Stomach (tissue), 9 donors: ENCODE measurements around the gene CREB3. TPM values are rescaled to one million over a fixed set of nuclear protein-coding genes. Genes with fewer than 3 reads are reported as not detected.

Experiments
- DNase-seq, 2 donors: peaks; one replicate each; pipeline versions ENCODE4 v3.0.0 to v3.0.0-alpha.2; 2013 to 2019
- H3K27ac ChIP-seq, 5 donors: fragments of 200-600 bp in 4 of 5; sonication (generic) in 4 of 5; one replicate each; pipeline ENCODE4 v1.5.1; 2013 to 2019; ENCODE audit warnings: mild to moderate bottlenecking in 1 of 5, moderate library complexity in 1 of 5
- H3K27me3 ChIP-seq, 3 donors: fragments of 200-600 bp; sonication (generic); one replicate each; pipeline ENCODE4 v1.5.1; 2017 to 2019; ENCODE audit warnings: mixed run types in 1 of 3
- H3K36me3 ChIP-seq, 4 donors: fragments of 200-600 bp; sonication (generic); 1 replicate in 3 of 4; 2 replicates in 1 of 4; pipeline ENCODE4 v1.5.1; 2016 to 2019
- H3K4me1 ChIP-seq, 4 donors: fragments of 200-600 bp; sonication (generic); one replicate each; pipeline ENCODE4 v1.5.1; 2016 to 2019
- H3K4me3 ChIP-seq, 4 donors: fragments of 200-600 bp; sonication (generic) in 3 of 4; one replicate each; pipeline ENCODE4 v1.5.1; 2016 to 2019; ENCODE audit warnings: mild to moderate bottlenecking in 1 of 4
- H3K9me3 ChIP-seq, 4 donors: fragments of 200-600 bp; sonication (generic); one replicate each; pipeline ENCODE4 v1.5.1; 2016 to 2019
- EP300 ChIP-seq: sonication (generic); formaldehyde crosslinking; IDR thresholded peaks from one replicate; pipeline ENCODE4 v1.6.1; 2017; ENCODE audit warnings: antibody characterized with exemption
- POLR2A ChIP-seq, 4 donors: fragments of 450-650 bp; IDR thresholded peaks; one replicate each; pipeline ENCODE4 v1.6.1; 2016; ENCODE audit warnings: antibody characterized with exemption in 4 of 4, control low read depth in 2 of 4, mild to moderate bottlenecking in 1 of 4, moderate library complexity in 1 of 4
- POLR2AphosphoS5 ChIP-seq, 3 donors: sonication (generic); formaldehyde crosslinking; IDR thresholded peaks; one replicate each; pipeline ENCODE4 v1.6.1; 2016; ENCODE audit warnings: antibody characterized with exemption in 3 of 3
- WGBS, 5 donors: extraction: QIAGEN DNeasy Blood & Tissue Kit in 3 of 5; methylation state at CpG; one replicate each; pipeline versions ENCODE4 v1.1.5 to v1.1.7; 2013 to 2018; 5-methylcytosine and 5-hydroxymethylcytosine counted together
- intact Hi-C: fragments of 100-400 bp; cut with DNase I; formaldehyde crosslinking; loops from one replicate; pipeline ENCODE4 v1.15.1; 2023; ENCODE audit warnings: low total_unique reads
- polyA plus RNA-seq, 3 donors: library from polyadenylated mRNA; stranded (reverse); fragments of 200-250 nt; gene quantifications; one replicate each; pipeline ENCODE4 v1.2.3, GENCODE V29; 2013
- total RNA-seq, 5 donors: library from RNA; depleted of rRNA; stranded (reverse); fragments of >200 nt; gene quantifications; one replicate each; pipeline versions ENCODE4 v1.1.0 to v1.2.3, GENCODE V29; 2014 to 2016
- TF ChIP-seq, protein P1 (sequence below), 7 experiments: fragments of 450-650 bp in 4 of 7; fragments of 200-600 bp in 3 of 7; sonication (generic) in 3 of 7; IDR thresholded peaks; one replicate each; pipeline ENCODE4 v1.5.1; 2016 to 2019; ENCODE audit warnings: antibody characterized with exemption in 7 of 7, control low read depth in 2 of 7, mild to moderate bottlenecking in 1 of 7
- donor health status: healthy with polysubstance abuse.
- donor health status: Bipolar disorder and iron deficiency.
- donor health status: healthy.

The CREB3 gene
- total and polyA plus RNA-seq, 8 donors, result 29.4 to 84.0 (median 39.2) TPM

DNA sequence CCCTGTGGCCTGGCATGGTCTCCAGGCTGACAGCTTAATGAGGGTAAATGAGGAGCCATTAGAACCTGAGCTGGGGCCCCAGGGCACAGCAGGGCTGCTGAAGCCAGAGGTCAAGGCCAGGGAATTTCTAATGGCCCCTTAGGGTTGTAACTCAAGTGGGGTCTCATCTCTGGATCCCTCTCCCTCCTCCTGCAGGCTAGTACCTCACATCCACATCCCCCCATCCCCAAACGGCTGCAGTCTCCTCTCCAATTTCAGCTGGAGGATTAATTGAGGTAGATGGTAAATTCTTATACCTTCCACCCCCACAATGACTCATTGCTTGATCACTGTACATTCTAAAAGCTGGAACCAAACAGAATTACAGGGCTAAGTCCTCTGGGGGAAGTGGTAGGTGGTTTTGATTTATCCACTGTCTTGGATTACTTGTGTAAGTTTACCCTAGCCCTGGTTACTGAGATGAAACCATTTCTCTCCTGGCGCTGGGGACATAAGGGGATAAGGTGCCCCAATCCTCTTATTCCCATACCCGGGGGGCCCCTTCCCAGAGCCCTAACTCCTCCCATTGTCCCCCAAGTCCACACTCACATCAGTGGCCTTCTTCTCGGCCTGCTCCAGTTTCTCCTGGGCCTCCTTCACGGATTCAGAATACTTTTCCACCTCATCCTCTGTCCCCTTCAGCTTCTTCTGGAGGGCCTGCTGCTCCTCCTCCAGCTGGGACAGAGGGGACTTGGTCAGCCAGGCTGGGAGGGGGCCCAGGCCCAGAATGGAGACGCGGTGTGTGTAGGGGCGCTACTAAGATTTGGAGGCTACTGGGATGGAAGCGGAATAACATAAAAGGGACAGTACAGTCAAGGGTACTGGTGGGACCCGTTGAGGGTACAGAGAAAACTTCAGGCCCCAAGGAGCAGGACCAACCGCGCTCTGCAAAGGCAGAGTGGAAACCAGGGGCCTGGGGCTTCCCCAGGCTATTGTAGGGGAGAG, 43.6 kb upstream of the CREB3 start:
- TF ChIP-seq EP300, result no peak
- TF ChIP-seq POLR2AphosphoS5 (IDR thresholded peaks at IDR 0.05), result no peak
- TF ChIP-seq, protein P1, sequence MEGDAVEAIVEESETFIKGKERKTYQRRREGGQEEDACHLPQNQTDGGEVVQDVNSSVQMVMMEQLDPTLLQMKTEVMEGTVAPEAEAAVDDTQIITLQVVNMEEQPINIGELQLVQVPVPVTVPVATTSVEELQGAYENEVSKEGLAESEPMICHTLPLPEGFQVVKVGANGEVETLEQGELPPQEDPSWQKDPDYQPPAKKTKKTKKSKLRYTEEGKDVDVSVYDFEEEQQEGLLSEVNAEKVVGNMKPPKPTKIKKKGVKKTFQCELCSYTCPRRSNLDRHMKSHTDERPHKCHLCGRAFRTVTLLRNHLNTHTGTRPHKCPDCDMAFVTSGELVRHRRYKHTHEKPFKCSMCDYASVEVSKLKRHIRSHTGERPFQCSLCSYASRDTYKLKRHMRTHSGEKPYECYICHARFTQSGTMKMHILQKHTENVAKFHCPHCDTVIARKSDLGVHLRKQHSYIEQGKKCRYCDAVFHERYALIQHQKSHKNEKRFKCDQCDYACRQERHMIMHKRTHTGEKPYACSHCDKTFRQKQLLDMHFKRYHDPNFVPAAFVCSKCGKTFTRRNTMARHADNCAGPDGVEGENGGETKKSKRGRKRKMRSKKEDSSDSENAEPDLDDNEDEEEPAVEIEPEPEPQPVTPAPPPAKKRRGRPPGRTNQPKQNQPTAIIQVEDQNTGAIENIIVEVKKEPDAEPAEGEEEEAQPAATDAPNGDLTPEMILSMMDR (IDR thresholded peaks at IDR 0.05), result no peak
- no peak for TF ChIP-seq POLR2A (IDR thresholded peaks at IDR 0.05)
- H3K9me3 ChIP-seq, result no peaks in the 10 kb centered on the region
- peak in 1 of 2 donors; percentile 41 for DNase-seq
- no peaks in the 10 kb centered on the region for H3K27me3 ChIP-seq
- peak overlapping the region; percentile 65 to 75 (median 70) for H3K4me3 ChIP-seq
- intact Hi-C loops, result no loop called here
- peak overlapping the region; percentile 92 to 97 (median 95) for H3K27ac ChIP-seq
- H3K36me3 ChIP-seq, result peaks cover 19 to 44% (median 31%) of the 10 kb centered on the region in 4 donors
- WGBS, 5 donors, result 45 to 75% (median 68%) methylated on average over 12 of the region's 12 CpGs
- H3K4me1 ChIP-seq, result peaks cover 6 to 74% (median 57%) of the 10 kb centered on the region in 4 donors

DNA sequence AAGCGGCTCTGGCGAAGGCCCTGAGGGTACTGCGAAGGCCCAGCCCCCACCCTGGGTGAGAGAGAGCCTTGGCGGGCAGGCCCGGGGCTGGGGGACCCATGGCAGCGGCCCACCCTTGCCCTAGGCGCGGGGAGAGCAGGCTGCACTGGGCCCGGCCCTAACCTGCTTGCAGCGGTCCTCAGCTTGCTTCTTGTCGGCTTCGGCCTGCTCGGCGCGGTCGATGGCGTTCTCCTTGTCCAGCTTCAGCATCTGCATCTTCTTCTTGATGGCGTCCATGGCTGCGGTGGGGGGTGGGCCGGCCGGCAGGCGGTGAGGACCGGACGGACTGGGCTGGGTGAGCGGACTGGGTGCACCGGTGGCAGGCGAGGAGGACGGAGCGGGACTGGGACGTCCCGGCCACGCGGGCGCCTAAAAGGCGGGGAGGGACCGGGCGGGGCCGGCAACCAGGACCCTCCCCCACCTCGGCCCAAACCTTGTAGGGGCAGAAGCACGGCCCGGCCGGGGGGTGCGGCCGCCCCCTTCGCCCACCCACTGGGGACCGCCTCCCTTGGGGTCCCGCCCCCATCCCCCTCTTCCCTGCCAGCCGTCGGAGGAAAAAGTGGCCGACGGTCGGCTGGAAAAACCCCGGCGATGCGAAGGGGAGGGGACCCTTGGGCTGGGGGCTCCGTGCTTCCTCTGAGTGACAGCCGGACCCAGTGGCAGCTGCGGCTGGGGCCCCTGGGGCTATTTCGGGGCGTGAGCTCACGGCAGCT, 42.7 kb upstream of the CREB3 start, which contains the start of gene TPM2:
TPM2 (minus strand) TSS at position 384 of the 752 bp plus-strand sequence; CDS start at position 276, 108 bp downstream.
- Histone ChIP-seq H3K4me1 (peaks cover 8 to 76% (median 57%) of the 10 kb centered on the region in 4 donors), H3K27me3 (no peaks in the 10 kb centered on the region), H3K9me3 (no peaks in the 10 kb centered on the region), H3K27ac (peak within 1 kb of the TSS; percentile 92 to 97 (median 95)), H3K36me3 (peaks cover 10 to 35% (median 22%) of the 10 kb centered on the region in 4 donors), H3K4me3 (peak within 1 kb of the TSS; percentile 65 to 75 (median 70))
- TF ChIP-seq POLR2AphosphoS5 (IDR thresholded peaks at IDR 0.05) (peak; percentile 72 to 98 (median 90)), EP300 (peak; percentile 4), POLR2A (IDR thresholded peaks at IDR 0.05) (no peak)
- TF ChIP-seq, protein P1 (IDR thresholded peaks at IDR 0.05), result no peak
- DNase-seq, result peak; percentile 37 to 91
- 16 to 25% (median 22%) methylated on average over 25 to 61 of the region's 61 CpGs for WGBS, 5 donors
- intact Hi-C loops, result no loop called here

DNA sequence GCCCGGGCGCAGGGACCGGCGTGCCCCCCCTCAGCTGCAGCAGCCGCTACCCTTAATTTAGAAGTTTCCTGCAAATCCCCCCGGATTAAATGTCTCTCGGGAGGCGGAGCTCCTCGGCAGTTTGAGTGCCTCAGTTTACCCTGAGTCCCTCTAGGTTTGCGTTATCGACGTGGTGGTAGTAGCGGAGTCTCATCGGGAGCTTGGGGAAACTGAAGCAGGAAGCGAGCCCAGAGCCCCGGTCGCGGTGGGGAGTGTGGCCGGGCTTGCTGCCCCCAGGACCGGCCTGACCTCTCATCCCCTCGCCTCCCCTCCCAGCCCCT, 42.2 kb upstream of the CREB3 start:
- TF ChIP-seq POLR2AphosphoS5 (IDR thresholded peaks at IDR 0.05), result no peak
- no peak for TF ChIP-seq POLR2A (IDR thresholded peaks at IDR 0.05)
- TF ChIP-seq, protein P1 (IDR thresholded peaks at IDR 0.05), result no peak
- no peak for TF ChIP-seq EP300
- Histone ChIP-seq H3K36me3 (peaks cover 5 to 30% (median 17%) of the 10 kb centered on the region in 4 donors), H3K27ac (peak overlapping the region; percentile 92 to 97 (median 95)), H3K4me1 (peaks cover 13 to 76% (median 59%) of the 10 kb centered on the region in 4 donors), H3K4me3 (peak overlapping the region; percentile 65 to 75 (median 70)), H3K9me3 (no peaks in the 10 kb centered on the region), H3K27me3 (no peaks in the 10 kb centered on the region)
- intact Hi-C loops, result no loop called here
- WGBS, 5 donors, result 0 to 5% (median 0%) methylated on average over 4 to 21 of the region's 21 CpGs
- no peak for DNase-seq
